B cell (primary cell): Measurements from ENCODE around the gene FOXN1. TPM values are rescaled to one million over a fixed set of nuclear protein-coding genes. Genes with fewer than 3 reads are reported as not detected.

Experiments
- ATAC-seq: fragments of 200-7000 bp; cut with Tn5 transposase; one replicate; pipeline ENCODE4 v1.10.0; 2021; ENCODE audit warnings: low read depth, mild to moderate bottlenecking, moderate number of reproducible peaks, moderate library complexity
- CTCF ChIA-PET: fragments of 350-600 bp; sonication (Branson Sonifier 250); formaldehyde crosslinking; loops from one replicate; lab custom pipeline; 2021; ENCODE audit warnings: antibody characterized with exemption, inconsistent platforms; lab: Charles Lee
- POLR2A ChIA-PET: fragments of 350-600 bp; sonication (Branson Sonifier 250); formaldehyde crosslinking; loops from one replicate; lab custom pipeline; 2021; ENCODE audit warnings: antibody characterized with exemption; lab: Charles Lee
- DNase-seq: peaks from one replicate; pipeline ENCODE4 v3.0.0; 2013
- H2AFZ ChIP-seq: 2 replicates; pipeline ENCODE4 v1.6.1; 2012; ENCODE audit warnings: mild to moderate bottlenecking, low read depth, low read length; ENCODE audit not compliant: insufficient read depth, poor library complexity, severe bottlenecking
- H3K27ac ChIP-seq, 2 donors: 1 replicate in 1 of 2; 2 replicates in 1 of 2; pipeline ENCODE4 v1.5.1; 2012 to 2013; ENCODE audit warnings: low read length in 2 of 2, mild to moderate bottlenecking in 2 of 2, moderate library complexity in 1 of 2
- H3K27me3 ChIP-seq, 4 experiments: fragments of 200-600 bp in 1 of 4; sonication (generic) in 1 of 4; replicated peaks in 1 of 4; 1 replicate in 2 of 4; 2 replicates in 2 of 4; pipeline versions ENCODE4 v1.6.1 to v1.7.0; 2013 to 2016; ENCODE audit warnings: low read length in 3 of 4, mild to moderate bottlenecking in 2 of 4, mixed read lengths in 1 of 4, moderate library complexity in 1 of 4; ENCODE audit not compliant: insufficient read depth in 4 of 4, control insufficient read depth in 3 of 4; ENCODE audit errors: control extremely low read depth in 1 of 4
- H3K36me3 ChIP-seq, 2 experiments: replicated peaks in 1 of 2; 1 replicate in 1 of 2; 2 replicates in 1 of 2; pipeline versions ENCODE4 v1.6.1 to v1.7.1; 2013; ENCODE audit warnings: low read length in 1 of 2; ENCODE audit not compliant: insufficient read depth in 2 of 2, control insufficient read depth in 1 of 2; ENCODE audit errors: control extremely low read depth in 1 of 2, extremely low read depth in 1 of 2
- H3K4me1 ChIP-seq, 2 donors: fragments of 200-600 bp in 1 of 2; sonication (generic) in 1 of 2; 1 replicate in 1 of 2; 2 replicates in 1 of 2; pipeline versions ENCODE4 v1.5.1 to v1.6.1; 2013 to 2017; ENCODE audit warnings: low read length in 2 of 2; ENCODE audit not compliant: control insufficient read depth in 2 of 2, insufficient read depth in 2 of 2
- H3K4me2 ChIP-seq: replicated peaks from 2 replicates; pipeline ENCODE3; 2012; ENCODE audit warnings: mild to moderate bottlenecking, low read depth, low read length; ENCODE audit not compliant: poor library complexity, severe bottlenecking
- H3K4me3 ChIP-seq, 5 experiments: fragments of 200-600 bp in 1 of 5; sonication (generic) in 1 of 5; 1 replicate in 3 of 5; 2 replicates in 2 of 5; pipeline versions ENCODE4 v1.5.1 to v1.7.0; 2011 to 2016; ENCODE audit warnings: low read length in 4 of 5, mild to moderate bottlenecking in 4 of 5, low read depth in 2 of 5, control low read depth in 1 of 5, moderate library complexity in 1 of 5; ENCODE audit not compliant: insufficient read depth in 1 of 5; ENCODE audit errors: control extremely low read depth in 1 of 5, extremely low read depth in 1 of 5
- H3K79me2 ChIP-seq: fragments of 200-600 bp; sonication (generic); one replicate; pipeline ENCODE4 v1.6.0; 2016; ENCODE audit warnings: low read length; ENCODE audit not compliant: control insufficient read depth, insufficient read depth
- H3K9ac ChIP-seq: fragments of 200-600 bp; sonication (generic); 2 replicates; pipeline ENCODE4 v1.6.1; 2017; ENCODE audit warnings: mild to moderate bottlenecking, low read length, moderate library complexity
- H3K9me3 ChIP-seq, 3 donors: one replicate each; pipeline versions ENCODE4 v1.6.1 to v1.7.1; 2013; ENCODE audit warnings: low read length in 2 of 3; ENCODE audit not compliant: control insufficient read depth in 2 of 3, insufficient read depth in 1 of 3; ENCODE audit errors: control extremely low read depth in 1 of 3
- H4K20me1 ChIP-seq: 2 replicates; pipeline ENCODE4 v1.6.0; 2012; ENCODE audit warnings: mild to moderate bottlenecking, low read length; ENCODE audit not compliant: insufficient read depth, control insufficient read depth, poor library complexity, severe bottlenecking
- H3K27ac Mint-ChIP-seq: one replicate; pipeline ENCODE4 v1.8.0; 2021; ENCODE audit warnings: mixed read lengths
- H3K27me3 Mint-ChIP-seq: one replicate; pipeline ENCODE4 v1.8.0; 2021; ENCODE audit warnings: mixed read lengths
- H3K4me1 Mint-ChIP-seq: one replicate; pipeline ENCODE4 v1.8.0; 2021; ENCODE audit warnings: mixed read lengths
- H3K4me3 Mint-ChIP-seq: one replicate; pipeline ENCODE4 v1.8.0; 2021; ENCODE audit warnings: mixed read lengths
- H3K9me3 Mint-ChIP-seq: one replicate; pipeline ENCODE4 v1.8.0; 2022; ENCODE audit warnings: mixed read lengths; ENCODE audit not compliant: insufficient read depth
- EZH2 ChIP-seq: IDR thresholded peaks from 2 replicates; pipeline ENCODE4 v1.6.1; 2012; ENCODE audit warnings: borderline replicate concordance, low read depth, mild to moderate bottlenecking, moderate library complexity, low read length; ENCODE audit not compliant: insufficient read depth, poor library complexity, severe bottlenecking
- WGBS: methylation state at CpG from one replicate; pipeline ENCODE4 v1.1.5; 2013; ENCODE audit warnings: missing lambda C conversion rate; ENCODE audit not compliant: insufficient coverage; 5-methylcytosine and 5-hydroxymethylcytosine counted together
- intact Hi-C: fragments of 100-400 bp; cut with micrococcal nuclease; formaldehyde crosslinking; loops from one replicate; pipeline ENCODE4 v1.10.0; 2022
- polyA plus RNA-seq: library from polyadenylated mRNA; depleted of rRNA; stranded (reverse); fragments of >200 nt; gene quantifications from 2 replicates; pipeline ENCODE4 v1.2.3, GENCODE V29; 2012
- total RNA-seq, 2 donors: library from RNA; stranded (reverse); fragments of 120-200 nt in 1 of 2; gene quantifications; 1 replicate in 1 of 2; 2 replicates in 1 of 2; pipeline versions ENCODE4 v1.2.3 to v1.2.4, GENCODE V29; 2013 to 2022
- TF ChIP-seq, protein P1 (sequence below): fragments of 200-600 bp; IDR thresholded peaks from one replicate; pipeline ENCODE4 v1.8.0; 2022; ENCODE audit warnings: antibody characterized with exemption, mild to moderate bottlenecking

FOXN1 gene
- total and polyA plus RNA-seq, 2 donors (not counting 1 experiment from before 2014, with no cell fraction given): not detected

DNA sequence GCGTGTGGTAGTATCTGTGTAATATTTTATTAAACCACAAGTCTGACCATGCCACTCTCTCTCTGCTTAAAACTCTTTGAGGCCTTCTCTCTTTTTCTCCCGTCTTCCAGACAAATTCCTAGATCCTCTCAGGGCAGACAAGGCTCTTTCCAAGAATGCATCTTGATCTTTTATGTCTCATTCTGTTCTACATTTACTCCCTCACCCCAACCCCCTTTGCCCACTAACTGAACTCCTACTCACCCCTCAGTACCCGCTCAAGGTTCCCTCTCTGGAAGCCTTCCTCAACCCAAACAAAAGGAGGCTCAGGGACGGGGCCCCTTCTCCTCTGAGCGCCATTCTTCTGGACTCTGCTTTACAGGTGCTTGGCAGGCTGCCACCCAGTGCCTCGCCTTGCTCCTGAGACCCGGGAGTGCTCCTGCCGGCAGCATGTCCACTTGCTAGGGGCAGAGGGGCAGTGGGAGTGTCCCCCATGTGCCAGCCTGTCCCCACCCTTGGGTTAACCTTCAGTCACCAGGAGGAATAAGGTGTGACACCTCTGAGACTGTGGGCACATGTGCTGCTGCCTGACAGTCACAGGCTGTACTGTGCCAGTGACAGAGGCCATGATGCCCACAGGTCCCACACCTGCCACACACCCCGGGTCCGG, 23.5 kb upstream of the FOXN1 start:
- no peaks in the 10 kb centered on the region for H3K36me3 ChIP-seq
- H4K20me1 ChIP-seq: no peaks in the 10 kb centered on the region
- no peak for ATAC-seq
- no peak overlapping the region for H3K4me2 ChIP-seq
- ChIA-PET CTCF (no interaction called here), POLR2A (no interaction called here)
- no peaks in the 10 kb centered on the region for H3K27me3 ChIP-seq
- H3K27ac ChIP-seq: no peak overlapping the region
- H3K9me3 ChIP-seq: no peaks in the 10 kb centered on the region
- WGBS: 92% methylated on average over 9 of the region's 10 CpGs
- no peak overlapping the region for H3K4me3 ChIP-seq
- intact Hi-C loops: no loop called here
- Mint-ChIP-seq H3K27me3 (peaks cover 7% of the 10 kb centered on the region), H3K9me3 (no peaks in the 10 kb centered on the region), H3K4me1 (no peaks in the 10 kb centered on the region), H3K4me3 (no peak overlapping the region), H3K27ac (no peak overlapping the region)
- H2AFZ ChIP-seq: no peak overlapping the region
- H3K79me2 ChIP-seq: no peaks in the 10 kb centered on the region
- TF ChIP-seq EZH2: no peak
- TF ChIP-seq, protein P1, sequence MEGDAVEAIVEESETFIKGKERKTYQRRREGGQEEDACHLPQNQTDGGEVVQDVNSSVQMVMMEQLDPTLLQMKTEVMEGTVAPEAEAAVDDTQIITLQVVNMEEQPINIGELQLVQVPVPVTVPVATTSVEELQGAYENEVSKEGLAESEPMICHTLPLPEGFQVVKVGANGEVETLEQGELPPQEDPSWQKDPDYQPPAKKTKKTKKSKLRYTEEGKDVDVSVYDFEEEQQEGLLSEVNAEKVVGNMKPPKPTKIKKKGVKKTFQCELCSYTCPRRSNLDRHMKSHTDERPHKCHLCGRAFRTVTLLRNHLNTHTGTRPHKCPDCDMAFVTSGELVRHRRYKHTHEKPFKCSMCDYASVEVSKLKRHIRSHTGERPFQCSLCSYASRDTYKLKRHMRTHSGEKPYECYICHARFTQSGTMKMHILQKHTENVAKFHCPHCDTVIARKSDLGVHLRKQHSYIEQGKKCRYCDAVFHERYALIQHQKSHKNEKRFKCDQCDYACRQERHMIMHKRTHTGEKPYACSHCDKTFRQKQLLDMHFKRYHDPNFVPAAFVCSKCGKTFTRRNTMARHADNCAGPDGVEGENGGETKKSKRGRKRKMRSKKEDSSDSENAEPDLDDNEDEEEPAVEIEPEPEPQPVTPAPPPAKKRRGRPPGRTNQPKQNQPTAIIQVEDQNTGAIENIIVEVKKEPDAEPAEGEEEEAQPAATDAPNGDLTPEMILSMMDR: no peak
- no peaks in the 10 kb centered on the region for H3K4me1 ChIP-seq
- no peak for DNase-seq
- H3K9ac ChIP-seq: no peak overlapping the region

- Histone ChIP-seq H3K36me3 (no peaks in the 10 kb centered on the region), H3K9me3 (no peaks in the 10 kb centered on the region), H3K4me2 (no peak overlapping the region), H4K20me1 (no peaks in the 10 kb centered on the region), H3K27me3 (no peaks in the 10 kb centered on the region), H3K79me2 (no peaks in the 10 kb centered on the region), H3K9ac (no peak overlapping the region), H3K27ac (no peak overlapping the region), H2AFZ (no peak overlapping the region), H3K4me1 (no peaks in the 10 kb centered on the region), H3K4me3 (no peak overlapping the region)
- ChIA-PET CTCF (interaction anchor here (1.6 kb wide), 1 partner anchor 129 kb away, joined by 4 read pairs; no protein-coding TSS in a partner anchor), POLR2A (no interaction called here)
- no peak overlapping the region for H3K27ac Mint-ChIP-seq
- H3K4me1 Mint-ChIP-seq: no peaks in the 10 kb centered on the region
- 42% methylated on average over 2 of the region's 2 CpGs for WGBS
- ATAC-seq: no peak
- no peaks in the 10 kb centered on the region for H3K9me3 Mint-ChIP-seq
- peaks cover 7% of the 10 kb centered on the region for H3K27me3 Mint-ChIP-seq
- TF ChIP-seq EZH2: no peak
- TF ChIP-seq, protein P1: no peak
- intact Hi-C loops: no loop called here
- no peak overlapping the region for H3K4me3 Mint-ChIP-seq
- DNase-seq: no peak
Measured at GRCh38 chr17:28484296-28484695, 21.9 kb upstream of the FOXN1 start.
